Medulla oblongata (tissue), 1 donor: ENCODE measurements around the gene HDX.
"Not testable (repeated sequence)": the region's sequence is repeated elsewhere in the genome, so short reads cannot be mapped to it uniquely, and the experiment has no call there.

Experiments used
- DNase-seq: peaks from one replicate; pipeline ENCODE4 v3.0.0-alpha.2; 2015; ENCODE audit errors: extremely low spot score

HDX gene, protein sequence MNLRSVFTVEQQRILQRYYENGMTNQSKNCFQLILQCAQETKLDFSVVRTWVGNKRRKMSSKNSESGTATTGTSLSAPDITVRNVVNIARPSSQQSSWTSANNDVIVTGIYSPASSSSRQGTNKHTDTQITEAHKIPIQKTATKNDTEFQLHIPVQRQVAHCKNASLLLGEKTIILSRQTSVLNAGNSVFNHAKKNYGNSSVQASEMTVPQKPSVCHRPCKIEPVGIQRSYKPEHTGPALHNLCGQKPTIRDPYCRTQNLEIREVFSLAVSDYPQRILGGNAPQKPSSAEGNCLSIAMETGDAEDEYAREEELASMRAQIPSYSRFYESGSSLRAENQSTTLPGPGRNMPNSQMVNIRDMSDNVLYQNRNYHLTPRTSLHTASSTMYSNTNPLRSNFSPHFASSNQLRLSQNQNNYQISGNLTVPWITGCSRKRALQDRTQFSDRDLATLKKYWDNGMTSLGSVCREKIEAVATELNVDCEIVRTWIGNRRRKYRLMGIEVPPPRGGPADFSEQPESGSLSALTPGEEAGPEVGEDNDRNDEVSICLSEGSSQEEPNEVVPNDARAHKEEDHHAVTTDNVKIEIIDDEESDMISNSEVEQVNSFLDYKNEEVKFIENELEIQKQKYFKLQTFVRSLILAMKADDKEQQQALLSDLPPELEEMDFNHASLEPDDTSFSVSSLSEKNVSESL

GRCh38 chrX:84501798-84502628 is at the start of gene HDX:
Gene HDX, minus strand, starts transcription at chrX:84502453. Its CDS starts 27,056 bp downstream, at chrX:84475397.
- DNase-seq: peak; percentile 92

DNA sequence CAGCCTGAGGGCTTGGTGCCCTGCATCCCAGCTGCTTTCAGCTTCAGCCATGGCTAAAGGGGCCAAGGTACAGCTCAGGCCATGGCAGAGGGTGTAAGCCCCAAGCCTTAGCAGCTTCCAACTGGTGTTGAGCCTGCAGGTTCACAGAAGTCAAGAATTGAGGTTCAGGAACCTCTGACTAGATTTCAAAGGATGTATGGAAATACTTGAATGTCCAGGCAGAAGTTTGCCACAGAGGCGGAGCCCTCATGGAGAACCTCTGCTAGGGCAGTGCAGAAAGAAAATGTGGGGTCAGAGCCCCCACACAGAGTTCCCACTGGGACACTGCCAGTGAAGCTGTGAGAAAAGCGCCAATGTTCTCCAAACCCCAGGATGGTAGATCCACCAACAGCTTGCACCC is 39.1 kb upstream of the HDX start:
- not testable (repeated sequence) for DNase-seq

DNA sequence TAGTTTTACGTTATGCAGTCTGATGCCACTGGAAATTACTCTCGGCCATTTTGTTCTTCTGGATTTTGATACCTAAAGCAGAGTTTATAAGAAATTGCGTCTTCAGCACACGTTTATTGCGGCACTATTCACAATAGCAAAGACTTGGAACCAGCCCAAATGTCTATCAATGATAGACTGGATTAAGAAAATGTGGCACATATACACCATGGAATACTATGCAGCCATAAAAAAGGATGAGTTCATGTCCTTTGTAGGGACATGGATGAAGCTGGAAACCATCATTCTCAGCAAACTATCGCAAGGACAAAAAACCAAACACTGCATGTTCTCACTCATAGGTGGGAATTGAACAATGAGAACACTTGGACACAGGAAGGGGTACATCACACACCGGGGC is 35.4 kb upstream of the HDX start:
- not testable (repeated sequence) for DNase-seq

- no peak for DNase-seq
Observed at GRCh38 chrX:84488426-84488825, 13.8 kb downstream of the HDX start.

- DNase-seq: peak; percentile 21
Observed at GRCh38 chrX:84487365-84488353, 14.6 kb downstream of the HDX start.

GRCh38 chrX:84479086-84479485 is 23.2 kb downstream of the HDX start:
- DNase-seq: no peak

- no peak for DNase-seq
Observed at GRCh38 chrX:84477114-84477513, 25.1 kb downstream of the HDX start.

DNA sequence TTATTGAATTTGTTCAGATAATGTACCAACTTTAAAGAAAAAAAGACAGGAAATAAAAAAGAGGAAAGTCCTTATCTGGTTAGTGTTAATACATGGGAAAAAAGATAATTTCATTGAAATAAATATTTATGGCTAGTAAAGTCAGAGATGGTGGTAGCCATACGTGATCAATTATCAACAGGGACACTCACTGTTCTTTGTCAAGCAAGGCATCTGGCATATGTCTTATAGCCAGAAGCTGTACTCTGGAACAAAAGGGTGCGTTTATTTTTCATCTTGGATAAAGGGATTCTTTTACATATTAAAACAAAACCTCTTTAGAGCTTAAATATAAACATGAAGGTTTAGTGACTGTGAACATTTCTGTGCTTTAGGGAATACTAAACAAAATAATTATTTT is 26.7 kb downstream of the HDX start:
- DNase-seq: no peak

- no peak for DNase-seq
Observed at GRCh38 chrX:84475101-84475500, 27.2 kb downstream of the HDX start.

DNA sequence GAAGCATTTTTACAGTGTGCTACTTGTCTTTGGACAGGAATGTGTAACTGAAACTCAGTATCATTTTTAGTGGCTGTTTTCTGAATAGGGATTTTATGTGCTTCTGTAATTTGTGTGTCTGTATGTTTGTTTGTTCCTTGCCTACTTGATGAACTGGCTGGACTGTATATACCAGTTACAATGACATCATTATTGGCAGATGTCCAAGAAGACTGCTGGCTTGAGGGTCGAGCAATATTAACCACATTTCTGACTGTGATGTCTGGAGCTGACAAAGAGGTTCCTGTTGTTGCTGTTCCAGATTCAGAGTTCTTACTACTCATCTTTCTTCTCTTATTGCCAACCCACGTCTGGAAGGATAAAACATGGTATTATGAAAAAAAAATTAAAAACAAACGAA is 33.0 kb downstream of the HDX start:
- no peak for DNase-seq

DNA sequence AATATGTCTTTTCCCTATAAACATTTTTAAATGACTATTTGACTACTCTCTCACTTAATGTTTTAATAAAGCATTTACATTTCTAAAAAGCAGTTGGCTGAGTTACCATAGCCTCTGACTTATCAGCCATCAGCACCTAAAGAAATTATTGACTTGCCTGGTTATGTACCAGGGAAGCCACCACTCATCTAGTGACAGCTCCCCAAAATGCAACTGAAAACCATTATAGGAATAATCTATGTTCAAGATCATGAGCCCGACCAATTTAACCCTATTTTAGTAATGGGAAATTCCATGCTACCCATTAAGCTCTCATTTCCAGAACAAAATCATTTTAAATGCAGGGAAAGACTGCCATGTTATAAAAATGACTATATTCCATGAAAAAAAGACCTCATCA is 34.4 kb downstream of the HDX start:
- DNase-seq: no peak

GRCh38 chrX:84453351-84454246 is 48.7 kb downstream of the HDX start:
- no peak for DNase-seq

- DNase-seq: no peak
Observed at GRCh38 chrX:84441143-84441542, 61.1 kb downstream of the HDX start.

DNA sequence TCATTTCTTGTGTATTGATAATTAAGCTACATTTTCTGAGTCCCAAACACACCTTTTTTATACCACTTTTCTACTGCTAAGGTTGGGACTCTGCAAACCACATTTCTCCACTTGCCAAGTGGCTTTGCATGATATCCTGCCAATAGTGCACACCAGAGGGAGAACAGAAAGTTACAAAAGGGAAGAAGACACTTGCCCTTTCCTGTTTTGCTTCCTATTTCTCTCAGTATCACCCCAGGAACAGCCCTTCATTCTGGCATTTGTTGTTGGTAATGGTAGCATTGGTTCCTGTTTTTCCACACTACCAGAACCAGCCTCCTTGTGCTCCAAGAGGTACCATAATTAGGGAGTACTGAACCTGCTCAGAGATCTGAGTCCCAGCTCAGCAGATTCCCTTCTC is 87.1 kb downstream of the HDX start:
- DNase-seq: peak; percentile 53

DNA sequence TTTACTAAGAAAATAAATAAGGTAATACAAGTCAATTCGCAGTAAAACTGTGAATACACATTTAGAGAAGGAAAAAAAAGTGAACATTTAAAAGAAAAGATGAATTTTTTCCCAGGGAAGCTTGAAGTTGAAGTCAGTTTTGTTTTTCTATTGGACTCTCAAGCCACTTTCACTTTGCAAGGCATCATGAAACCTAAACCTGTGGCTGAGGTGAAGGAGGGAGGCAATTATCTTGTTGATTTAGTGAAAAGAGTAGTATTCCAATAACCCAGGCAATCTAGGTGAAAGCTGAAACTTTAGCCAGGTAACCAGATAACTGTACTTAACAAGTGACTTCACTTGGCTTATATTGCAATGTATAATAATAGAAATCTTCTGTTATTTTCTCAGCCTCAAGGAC is 138.6 kb downstream of the HDX start:
- DNase-seq: no peak

- no peak for DNase-seq
Observed at GRCh38 chrX:84363051-84363450, 139.2 kb downstream of the HDX start.

DNA sequence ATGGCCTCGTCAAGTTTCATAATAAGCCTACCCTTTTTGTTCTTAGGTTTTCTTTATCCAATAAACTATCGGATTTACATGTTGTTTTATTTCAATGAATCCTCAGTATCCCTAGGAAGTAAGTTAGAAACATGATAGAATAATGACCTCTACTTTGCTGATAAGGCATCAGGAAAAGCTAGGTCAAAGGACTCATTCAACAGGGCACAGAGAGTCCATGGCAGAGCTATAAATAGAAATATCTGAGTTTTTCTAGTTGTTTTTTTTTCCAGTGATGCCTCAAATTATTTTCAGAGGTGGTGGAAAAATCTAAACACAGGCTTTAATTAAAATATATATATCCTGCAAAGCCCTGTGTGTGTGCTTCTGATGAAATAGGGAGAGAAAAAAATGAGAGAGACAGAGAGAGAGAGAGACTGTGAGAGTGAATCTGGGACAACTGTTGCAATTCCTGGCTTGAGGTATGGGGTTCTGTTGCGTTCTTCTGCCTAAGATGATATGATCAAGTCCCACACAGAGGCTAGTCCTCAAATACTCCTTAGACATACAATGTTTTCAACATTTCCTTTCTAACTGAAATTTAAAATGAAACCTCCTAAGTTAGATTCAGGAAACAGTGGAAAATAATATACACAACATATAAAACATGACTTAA is 139.9 kb downstream of the HDX start:
- DNase-seq: no peak

DNA sequence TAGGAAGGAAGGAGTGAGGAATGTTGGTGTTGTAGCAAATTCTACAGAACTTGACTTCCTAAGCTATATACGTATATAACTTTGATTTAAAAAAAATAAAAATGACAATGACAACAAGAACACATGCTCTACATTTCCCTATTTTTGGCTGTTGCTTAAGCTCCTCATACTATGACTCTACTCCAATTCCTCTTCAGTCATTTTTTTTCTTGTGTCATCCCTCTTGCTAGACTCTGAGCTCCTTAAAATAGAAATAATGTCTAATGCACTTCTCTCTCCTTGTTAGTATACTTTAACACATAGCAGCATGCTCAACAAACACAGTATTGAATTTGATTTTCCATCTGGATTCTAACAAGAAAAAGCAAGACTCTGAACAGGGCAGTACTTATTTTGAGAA is 144.0 kb downstream of the HDX start:
- DNase-seq: no peak

DNA sequence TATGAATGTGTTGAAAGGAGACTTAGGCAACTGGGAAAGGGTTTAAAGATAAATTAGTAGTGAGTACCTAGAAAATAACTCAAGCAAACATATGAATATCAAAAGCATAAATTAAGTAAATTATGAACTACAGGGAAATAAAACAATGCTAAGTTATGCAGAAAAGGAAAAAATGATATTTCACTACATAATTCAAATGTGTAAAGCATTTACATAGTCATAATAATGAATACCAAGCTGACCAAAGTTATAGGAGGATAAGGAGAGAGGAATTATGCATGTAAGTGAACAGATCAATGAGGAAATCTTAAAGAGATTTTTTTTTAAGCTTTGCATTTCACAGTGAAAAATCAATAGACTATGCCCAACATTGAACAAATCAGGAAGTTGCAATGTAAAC is 145.0 kb downstream of the HDX start:
- DNase-seq: no peak

- DNase-seq: no peak
Observed at GRCh38 chrX:84340968-84341367, 161.3 kb downstream of the HDX start.
